GF-D8 (cell line): ENCODE data around the gene SLC25A20.
"Not testable (repeated sequence)": the region's sequence is repeated elsewhere in the genome, so short reads cannot be mapped to it uniquely, and the experiment has no call there.

Experiments used
- DNase-seq: peaks from one replicate; lab custom pipeline; 2025; lab: John Stamatoyannopoulos, UW

Gene SLC25A20

GRCh38 chr3:48845170-48845569 lies 53.5 kb downstream of the SLC25A20 start:
- DNase-seq: no peak

- no peak for DNase-seq
Observed at GRCh38 chr3:48837163-48837562, 61.5 kb downstream of the SLC25A20 start.

- DNase-seq: no peak
Observed at GRCh38 chr3:48835650-48836366, 62.9 kb downstream of the SLC25A20 start.

- no peak for DNase-seq
Observed at GRCh38 chr3:48832684-48833083, 66.0 kb downstream of the SLC25A20 start.

- no peak for DNase-seq
Observed at GRCh38 chr3:48830715-48831114, 68.0 kb downstream of the SLC25A20 start.

GRCh38 chr3:48829525-48829924 lies 69.2 kb downstream of the SLC25A20 start:
- DNase-seq: not testable (repeated sequence)

- DNase-seq: not testable (repeated sequence)
Observed at GRCh38 chr3:48827874-48828273, 70.8 kb downstream of the SLC25A20 start.

- no peak for DNase-seq
Observed at GRCh38 chr3:48826451-48826850, 72.2 kb downstream of the SLC25A20 start.

- DNase-seq: no peak
Observed at GRCh38 chr3:48820612-48821324, 77.9 kb downstream of the SLC25A20 start.

- no peak for DNase-seq
Observed at GRCh38 chr3:48819234-48820221, 79.2 kb downstream of the SLC25A20 start.

GRCh38 chr3:48811524-48811923 lies 87.2 kb downstream of the SLC25A20 start:
- no peak for DNase-seq
